22Rv1 (cell line): ENCODE measurements around the gene RPL32.

Experiments used
- CTCF ChIP-seq: fragments of 450-650 bp; IDR thresholded peaks from 2 replicates; pipeline ENCODE4 v1.5.1; 2017; ENCODE audit warnings: mild to moderate bottlenecking
- ZFX ChIP-seq: fragments of 450-650 bp; IDR thresholded peaks from 2 replicates; pipeline ENCODE4 v1.6.1; 2017; ENCODE audit warnings: antibody characterized with exemption, borderline replicate concordance

DNA sequence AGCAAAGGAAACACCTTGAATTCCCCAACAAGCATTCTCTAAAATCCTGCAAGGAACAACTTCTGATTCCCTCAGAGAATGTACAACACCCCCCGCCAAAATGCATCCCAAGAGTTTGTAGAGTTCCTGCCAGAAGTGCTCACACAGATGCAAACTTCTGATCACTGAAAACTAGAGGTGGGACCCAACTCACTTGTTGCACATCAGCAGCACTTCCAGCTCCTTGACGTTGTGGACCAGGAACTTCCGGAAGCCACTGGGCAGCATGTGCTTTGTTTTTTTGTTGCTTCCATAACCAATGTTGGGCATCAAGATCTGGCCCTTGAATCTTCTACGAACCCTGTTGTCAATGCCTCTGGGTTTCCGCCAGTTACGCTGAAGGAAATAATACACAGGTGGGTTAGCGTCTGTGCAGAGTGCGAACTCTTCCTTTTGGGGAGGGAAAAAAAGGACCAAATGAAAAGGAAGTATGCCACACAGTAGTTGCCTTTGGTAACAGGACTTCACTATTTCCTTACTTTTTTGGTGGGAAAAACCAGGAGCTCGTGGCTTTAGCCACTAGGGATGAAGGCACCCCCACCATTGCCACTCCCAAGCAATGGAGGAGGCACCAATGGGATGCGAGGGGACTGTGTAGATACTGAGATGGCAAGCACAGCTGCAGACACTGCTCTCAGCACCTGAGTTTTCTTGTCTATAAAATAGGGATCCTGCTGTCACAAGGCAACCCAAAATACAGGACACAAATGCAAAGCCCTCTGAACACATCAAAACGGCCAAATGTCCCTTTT, 2.0 kb downstream of the RPL32 start:
- TF ChIP-seq ZFX (no peak), CTCF (no peak)
